Activated CD4-positive, alpha-beta T cell treated with anti-CD3 and anti-CD28 coated beads for 1 hour (primary cell): ENCODE results near the gene KCNK1.

Experiments
- DNase-seq: peaks from one replicate; pipeline ENCODE4 v3.0.0-alpha.2; 2020

Gene KCNK1

DNA sequence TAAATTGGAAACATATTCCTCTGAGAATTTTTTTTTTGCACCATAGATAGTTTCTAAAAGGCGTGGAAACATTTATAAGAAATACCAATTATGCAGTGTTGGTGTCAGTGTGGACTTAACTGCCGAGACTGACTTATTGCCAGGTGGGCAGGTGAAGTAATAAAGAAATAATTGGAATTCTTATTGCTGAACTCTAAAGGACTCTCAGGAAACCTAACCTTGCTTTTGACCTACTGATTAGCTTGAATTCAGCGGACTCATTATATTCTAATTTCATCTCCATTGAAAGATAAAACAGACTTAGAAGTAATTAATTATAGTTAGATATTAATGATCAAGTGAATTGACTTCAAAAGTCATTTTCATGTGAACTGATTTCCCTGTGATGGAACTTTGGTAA is 26.3 kb downstream of the KCNK1 start:
- DNase-seq, result no peak

DNA sequence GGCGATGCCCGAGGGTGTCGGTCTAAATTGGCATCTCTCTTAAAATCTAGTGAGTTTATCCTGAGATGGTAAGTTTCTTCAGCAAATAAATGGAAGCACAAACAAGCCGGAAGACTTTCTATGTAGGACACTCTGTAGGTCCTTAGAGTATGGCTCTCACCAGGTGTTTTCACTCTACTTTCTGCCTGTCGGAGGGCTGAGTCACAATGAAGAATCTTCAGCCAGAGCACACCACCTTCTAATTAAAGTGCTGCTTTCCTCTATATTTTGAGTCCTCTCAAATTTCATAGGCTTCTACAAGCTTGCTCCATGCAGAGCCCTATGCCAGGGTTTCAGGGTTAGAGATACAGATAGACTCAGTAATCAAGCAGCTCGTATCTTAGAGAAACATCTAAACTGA is 27.1 kb downstream of the KCNK1 start:
- no peak for DNase-seq

DNA sequence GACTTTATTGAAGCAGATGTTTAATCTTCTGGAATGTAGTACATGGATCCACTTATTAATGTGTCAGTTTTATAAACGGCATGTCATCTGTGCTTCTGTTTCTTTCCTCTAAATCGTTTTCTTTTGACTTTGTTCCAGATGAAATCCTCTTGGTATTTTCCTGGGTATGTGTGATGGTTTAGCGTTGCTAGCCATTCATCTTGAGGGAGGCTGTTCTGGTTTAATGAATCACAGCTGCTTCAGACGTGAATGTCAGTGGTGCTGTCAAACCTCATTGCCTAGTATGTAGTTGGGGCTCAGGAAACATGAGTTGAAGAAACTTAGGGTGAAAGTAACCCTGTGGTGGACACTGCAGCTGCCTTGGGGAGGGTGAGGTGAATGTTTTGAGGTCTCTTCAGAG is 33.2 kb downstream of the KCNK1 start:
- no peak for DNase-seq

DNA sequence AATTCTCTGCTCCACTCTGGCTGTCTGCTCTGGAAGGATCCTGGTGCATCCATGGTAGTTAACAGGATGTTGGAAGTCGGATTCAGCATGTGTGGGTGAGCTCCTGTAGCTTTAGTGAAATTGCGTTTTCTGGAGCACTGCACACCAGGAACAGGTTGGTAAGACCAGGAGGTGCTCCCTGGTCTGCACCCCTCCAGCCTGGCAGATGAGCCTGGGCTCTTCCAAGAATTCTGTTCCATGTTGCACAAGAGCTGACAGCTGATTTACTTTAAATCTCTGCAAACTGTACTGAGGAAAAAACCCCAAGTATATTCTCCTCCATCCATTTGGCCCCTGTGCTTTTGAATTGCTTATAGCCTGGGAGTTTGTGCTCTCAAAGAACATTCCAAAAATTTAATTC is 33.7 kb downstream of the KCNK1 start:
- DNase-seq, result no peak

DNA sequence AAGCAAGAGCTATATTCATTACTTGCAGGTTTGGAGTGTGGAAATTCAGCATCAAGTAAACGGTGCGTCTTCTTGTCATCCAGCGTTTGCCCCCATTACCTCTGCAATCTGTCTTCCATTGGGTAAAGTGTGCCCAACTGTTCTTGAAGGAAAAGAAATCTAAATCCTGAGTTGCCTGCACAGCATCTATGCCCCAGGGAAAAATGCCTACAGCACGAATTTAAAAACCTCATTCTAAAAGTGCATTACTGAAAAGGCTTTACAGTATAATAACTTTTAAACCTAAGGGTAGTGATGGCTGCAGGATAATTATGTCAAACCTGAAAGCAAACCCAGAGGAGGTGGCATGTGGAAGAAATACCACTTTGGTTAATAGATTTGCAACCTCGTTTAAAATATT is 37.2 kb downstream of the KCNK1 start:
- no peak for DNase-seq

DNA sequence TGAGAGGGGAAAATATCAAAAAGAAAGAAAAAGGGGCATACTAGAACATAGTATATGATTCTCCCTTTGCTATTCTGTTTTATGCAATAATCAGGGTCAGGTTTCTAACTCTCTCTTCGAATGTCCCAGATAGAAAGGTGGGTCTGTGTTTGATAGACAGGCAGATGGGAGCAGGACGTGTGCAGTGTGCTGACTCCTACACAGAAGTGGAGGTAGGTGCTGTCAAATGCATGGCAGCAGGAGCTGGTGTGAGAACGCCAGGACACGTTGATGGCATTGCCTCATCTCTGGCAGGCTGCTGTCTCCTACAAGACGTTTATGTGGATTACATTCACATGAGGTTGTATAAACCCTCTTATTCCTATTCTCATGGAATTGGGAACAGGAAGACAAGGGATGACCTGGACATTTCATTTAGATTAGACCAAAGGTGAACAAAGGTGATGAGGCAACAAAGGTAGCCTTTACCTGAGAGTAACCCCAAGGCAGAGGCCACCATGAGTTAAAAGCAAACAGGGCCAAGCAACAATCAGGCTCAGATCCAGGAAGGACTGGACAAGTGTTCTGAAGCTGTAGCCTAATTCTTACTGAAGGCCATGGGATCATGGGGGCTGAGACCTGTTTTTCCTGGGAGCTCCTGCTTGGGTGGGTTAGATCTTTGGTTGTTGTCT is 37.8 kb downstream of the KCNK1 start:
- DNase-seq, result no peak

DNA sequence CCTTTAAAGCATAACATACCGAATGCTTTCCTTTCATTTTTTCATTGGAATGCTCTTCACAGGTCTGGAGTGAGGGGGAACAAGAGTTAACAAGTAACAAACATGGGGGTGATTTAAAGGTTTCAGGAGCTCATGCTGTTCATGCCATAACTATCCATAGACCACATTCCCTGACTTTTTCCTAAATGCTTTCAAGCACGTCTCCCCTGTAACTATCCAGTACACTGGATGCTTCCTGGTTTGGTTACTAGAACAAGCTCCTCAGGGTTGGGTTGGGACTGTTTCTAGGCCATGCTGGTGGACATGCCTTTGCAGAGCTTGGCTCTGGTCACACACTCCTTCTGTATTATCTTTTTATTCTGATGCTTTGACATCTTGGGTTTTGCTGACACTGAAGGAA is 38.6 kb downstream of the KCNK1 start:
- no peak for DNase-seq

DNA sequence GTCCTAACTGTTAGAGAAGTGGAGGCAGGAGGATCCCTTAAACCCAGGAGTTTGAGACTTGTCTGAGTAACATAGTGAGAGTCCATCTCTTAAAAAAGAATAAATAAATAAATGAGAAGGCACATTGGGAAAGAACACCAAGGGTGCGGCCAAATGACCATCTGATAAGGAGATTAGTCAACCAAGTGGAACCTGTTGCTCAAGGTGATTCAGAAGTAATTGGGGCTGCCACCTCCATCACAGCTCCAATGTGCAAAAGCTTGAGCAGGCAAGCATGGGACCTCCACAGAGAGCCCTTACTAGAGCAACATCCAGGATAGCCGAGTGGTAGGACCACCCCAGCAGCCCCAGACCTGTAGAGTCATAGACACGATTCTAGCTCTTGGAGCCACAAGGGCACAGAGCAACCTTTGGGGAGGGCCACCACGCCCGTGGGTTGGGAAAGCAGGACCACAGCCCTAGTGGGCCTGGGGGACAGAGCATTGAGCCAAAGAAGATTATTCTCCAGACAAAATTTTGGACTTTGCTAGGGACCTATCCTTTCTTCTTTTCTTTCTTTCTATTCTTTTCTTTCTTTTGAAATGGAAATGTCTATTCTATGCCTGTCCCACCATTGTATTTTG is 40.9 kb downstream of the KCNK1 start:
- DNase-seq, result no peak

DNA sequence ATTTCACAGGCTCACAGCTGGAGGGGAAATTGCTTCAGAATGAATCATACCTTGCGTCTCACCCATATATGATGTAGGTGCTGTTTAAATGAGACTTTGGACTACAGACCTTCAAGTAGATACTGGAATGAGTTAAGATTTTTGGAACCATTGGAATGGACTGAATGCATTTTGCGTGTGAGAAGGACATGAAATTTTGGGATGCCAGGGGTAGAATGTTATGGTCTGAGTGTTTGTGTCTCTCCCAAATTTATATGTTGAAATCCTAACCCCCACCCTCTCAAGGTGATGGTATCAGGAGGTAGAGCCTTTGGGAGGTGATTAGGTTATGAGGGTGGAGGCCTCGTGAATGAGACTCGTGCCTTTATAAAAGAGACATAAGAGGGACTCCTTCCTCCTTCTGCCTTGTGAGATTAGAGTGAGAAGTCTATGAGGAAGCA is 41.4 kb downstream of the KCNK1 start:
- no peak for DNase-seq

DNA sequence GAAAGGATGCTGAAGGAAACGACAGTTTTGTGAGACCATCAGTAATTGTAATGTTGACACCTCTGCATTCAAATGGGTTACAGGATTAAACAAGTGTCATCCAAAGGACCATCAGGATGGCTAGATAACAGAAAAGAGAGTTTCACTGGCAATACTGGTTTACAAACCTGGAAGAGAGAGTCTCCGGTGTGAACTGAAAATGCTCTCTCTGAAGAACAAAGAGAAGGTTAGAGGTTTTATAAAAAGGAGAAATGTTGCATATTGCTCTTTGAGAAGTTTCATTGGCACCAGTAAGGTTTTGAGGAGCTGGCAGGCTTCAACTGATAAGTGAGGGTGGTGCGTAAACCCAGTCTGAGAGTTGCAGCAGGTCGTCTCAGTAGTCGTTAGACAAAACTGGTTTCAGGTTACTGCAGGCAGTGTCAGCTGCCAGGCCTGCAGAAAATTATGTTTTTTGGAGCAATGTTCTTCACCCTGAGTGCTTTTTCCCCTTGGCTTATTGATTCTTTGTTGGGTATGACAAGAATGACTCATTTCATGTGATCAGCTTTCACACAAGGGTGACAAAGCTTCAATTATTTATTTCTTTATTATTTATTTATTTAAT is 42.2 kb downstream of the KCNK1 start:
- no peak for DNase-seq

DNA sequence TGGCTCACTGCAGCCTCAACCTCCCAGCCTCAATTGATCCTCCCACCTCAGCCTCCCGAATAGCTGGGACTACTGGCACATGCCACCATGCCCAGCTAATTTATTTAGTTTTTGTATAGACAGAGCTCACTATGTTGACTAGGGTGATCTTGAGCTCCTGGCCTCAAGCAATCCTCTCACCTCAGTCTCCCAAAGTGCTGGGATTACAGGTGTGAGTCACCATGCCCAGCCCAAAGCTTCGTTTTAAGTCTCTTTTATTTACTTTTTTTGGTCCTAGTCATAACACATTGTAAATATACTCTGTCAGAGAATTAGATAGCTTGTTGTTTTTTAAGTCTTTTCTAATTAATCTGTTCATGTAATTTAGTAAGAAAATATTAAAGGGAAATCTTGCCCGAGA is 42.8 kb downstream of the KCNK1 start:
- no peak for DNase-seq

DNA sequence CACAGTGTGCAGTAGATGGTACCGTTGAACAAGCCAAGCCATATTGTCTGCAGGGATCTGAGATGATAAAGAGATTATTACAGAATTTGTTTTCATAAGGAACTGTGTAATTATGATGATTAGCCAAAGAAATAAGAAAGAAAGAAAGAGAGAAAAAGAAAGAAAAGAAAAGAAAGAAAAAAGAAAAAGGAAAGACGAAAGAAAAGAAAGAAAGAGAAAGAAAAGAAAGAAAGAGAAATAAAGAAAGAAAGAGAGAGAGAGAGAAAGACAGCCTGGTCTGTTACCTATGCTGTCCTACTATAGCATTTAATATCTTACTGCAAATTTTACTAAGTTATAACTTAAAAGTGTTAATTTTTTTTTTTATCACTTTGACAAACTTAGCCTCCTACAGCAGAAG is 43.6 kb downstream of the KCNK1 start:
- DNase-seq, result no peak

DNA sequence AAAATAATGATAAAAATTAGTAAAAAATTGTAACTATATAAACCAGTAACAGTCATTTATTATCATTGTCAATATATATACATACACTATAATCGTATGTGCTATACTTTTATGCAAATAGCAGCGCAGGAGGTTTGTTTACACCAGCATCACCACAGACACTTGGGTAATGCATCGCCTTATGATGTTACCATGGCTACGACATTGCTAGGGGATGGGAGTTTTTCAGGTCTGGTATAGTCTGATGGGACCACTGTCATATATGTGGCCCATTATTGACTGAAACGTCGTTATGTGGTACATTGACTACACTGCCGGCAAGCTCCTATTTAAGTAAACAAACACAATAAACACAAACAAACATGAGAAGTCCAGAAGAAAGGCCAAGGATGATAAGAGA is 45.6 kb downstream of the KCNK1 start:
- no peak for DNase-seq

DNA sequence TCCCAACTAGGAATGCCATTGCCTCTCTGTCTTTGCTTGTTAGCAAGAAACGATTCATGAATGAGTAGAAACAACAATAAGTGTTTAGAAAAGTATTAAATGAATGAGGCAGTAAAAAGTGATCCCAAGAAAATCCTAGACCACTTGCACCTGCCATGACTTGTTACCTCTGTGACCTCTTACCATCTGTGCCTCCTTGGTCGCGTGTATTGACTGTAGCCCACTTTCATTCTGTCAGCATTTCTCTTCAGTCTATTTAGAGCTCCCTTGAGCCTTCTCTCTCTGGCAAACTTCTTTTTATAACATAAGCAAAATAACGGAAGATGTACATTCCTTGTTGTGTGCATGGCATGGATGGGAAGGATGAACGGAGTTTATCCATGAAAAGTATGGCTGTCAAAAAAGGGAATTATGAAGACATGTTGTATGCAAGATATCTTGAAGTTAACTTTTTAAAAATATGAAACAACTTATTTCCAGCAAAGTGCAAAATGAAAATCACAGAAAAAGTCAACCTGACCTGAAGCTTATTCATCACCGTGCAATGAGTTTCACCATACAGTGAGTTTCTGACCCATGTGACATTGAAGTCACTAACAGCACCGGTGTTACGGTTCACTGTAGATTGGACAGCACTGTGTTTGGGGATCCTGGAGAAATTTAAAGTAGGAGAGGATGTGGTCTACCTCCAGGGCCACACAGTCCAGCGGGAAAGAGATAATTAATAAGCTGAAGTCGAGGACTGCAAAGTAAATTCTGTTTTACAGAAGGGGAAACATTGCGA is 47.7 kb downstream of the KCNK1 start:
- DNase-seq, result no peak

DNA sequence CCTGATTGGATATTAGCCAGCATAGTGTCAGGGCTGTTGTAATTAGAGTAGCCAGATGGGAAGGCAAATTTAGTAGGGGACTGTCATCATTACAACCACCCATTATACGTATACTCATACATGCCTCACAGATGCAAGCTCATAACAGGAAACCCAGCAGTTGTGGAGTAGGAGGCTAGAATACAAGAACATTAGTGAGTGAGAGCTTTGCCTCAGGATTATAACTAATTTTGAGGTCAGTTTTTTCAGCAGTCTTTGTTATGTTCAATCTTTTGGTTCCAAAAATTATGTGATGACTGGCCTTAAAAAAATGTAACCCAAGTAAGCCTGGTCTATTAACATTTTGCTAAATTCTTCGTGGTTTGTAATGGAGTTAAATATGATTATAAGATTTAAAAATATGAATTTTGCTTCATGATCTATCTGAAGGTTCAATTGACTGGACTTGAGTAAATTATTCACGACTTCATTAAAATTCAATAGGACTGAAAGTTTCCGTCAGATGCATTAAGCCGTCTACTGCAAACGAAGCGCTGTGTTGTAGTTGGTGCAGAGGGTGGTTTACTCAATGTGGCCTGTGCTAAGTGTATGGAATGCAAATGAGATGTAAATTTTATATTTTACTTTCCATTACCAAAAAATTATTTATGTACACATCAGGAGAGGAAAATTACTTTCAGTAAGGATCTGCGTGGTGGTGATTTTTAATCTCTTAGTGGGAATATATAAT is 48.8 kb downstream of the KCNK1 start:
- no peak for DNase-seq

DNA sequence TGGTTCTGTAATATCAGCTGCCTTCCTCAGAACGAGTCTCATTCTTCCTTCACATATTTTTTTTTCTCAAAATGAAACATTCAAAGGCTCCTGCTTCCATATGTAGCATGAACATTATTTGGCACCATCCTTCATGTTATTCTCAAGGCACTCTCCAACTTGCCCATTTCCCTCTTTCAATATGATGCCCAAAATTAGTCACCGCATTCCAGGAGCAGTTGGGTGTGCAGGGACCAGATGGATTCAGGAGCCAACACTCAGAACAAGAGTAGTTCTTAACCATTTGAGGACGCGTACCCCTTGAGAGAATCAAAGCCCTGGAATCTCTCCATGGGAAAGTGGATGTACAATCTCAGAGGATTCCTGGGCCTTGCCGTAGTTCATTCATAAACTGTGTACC is 50.3 kb downstream of the KCNK1 start:
- DNase-seq, result no peak

DNA sequence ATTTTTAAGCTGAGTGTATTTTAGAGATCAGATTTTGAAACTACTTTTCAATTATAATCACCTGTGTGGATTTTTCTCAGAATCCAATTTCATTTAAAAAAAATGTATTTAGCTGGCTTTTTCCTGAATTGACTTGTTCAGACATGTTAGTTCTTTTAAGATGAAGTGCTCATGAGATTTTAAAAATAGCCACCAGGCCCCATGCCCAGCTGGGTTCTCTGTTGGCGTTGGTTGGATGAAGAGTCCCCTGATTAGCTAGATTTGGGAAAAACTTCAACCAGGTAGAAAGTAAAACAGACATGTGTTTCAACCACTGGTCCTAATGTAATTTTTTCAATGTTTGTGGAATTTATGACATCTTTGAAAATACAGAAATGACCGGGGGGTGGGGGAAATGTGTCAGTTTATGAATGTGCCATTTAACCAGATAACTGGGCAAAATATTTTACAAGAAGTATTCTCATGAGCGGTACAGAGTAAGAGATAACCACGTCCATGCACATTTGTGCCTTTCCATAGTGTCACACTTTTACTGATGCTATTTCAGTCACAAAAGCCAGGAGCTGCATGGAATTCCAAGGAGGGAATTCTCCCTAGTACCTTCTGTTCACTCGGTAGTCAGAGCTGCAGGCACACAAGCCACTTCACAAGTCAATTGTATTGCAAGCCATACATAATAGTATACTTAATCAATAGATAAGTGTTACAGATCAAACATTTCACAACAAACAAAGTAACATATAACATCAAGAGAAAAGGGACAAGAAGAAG is 51.1 kb downstream of the KCNK1 start:
- no peak for DNase-seq

DNA sequence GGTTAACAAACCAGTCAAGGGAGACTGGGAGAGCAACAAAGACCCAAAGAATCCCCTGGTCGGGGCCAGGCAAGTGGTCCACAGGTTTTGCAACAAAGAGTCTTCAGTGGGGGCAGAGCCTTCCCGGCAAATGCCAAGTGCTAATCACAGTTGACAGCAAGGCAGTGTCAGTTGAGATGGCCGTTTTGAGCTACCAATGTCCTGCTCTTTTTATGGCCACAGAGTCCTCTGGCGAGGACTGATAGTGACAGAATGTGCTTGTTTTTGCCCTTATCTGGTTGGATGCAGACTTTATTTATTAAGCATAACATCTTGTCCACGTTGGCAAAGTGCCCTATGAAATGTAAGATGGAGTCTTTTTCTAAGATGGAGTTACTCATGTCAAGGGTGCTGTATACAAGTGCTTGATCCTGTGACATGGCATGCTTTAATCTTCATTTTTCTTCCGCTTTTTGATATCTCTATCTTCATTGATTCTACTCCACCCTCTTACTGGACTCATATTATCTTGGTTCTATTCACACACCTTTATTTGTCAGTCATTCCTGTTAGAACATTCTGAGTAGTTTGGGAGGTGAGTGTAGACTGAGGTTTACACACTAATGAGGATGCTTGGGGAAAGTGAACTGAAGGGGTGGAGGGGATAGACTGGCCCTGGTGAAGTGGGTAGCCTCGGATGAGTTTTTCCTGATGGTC is 51.8 kb downstream of the KCNK1 start:
- DNase-seq, result no peak

DNA sequence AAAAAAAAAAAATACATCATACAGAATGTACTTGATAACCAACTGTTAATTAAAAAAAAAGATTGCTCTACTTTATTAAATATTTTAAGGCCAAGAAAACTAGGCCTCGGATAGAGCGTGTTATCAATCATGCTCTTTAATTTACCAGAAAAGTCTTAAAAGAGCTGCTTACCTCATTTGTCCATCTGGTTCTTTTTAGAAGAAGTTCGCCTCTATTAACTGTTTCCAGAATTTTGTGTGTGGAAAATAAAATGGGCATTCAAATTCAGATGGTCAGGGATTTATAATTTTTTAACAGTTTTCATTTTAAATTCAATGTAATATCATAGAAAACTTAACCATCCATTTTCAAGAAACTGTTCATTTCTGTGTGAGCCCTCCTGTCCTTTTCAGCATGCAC is 53.8 kb downstream of the KCNK1 start:
- no peak for DNase-seq

DNA sequence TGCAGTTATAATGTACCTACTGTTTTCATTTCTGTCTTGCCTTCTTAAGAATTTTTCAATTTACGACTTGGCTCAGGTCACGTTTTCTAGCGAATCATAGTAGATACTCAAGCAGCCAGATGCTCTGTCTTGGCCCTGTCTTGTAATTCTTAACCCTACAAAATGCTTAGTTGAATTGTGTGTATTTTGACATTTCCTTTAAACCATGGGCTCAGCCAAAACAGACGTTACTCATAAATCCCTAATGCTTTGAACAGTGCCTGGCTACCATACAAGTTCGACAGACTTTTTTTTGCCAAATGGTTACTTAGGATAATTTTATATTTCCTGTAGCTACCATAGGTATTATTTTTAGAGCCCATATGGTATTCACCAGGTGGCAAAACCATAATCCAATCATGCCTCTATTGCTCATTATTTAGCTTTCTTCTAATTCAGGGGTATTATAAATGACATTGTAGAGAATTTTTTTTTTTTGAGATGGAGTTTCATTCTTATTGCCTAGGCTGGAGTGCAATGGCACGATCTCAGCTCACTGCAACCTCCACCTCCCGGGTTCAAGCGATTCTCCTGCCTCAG is 54.3 kb downstream of the KCNK1 start:
- DNase-seq, result no peak

DNA sequence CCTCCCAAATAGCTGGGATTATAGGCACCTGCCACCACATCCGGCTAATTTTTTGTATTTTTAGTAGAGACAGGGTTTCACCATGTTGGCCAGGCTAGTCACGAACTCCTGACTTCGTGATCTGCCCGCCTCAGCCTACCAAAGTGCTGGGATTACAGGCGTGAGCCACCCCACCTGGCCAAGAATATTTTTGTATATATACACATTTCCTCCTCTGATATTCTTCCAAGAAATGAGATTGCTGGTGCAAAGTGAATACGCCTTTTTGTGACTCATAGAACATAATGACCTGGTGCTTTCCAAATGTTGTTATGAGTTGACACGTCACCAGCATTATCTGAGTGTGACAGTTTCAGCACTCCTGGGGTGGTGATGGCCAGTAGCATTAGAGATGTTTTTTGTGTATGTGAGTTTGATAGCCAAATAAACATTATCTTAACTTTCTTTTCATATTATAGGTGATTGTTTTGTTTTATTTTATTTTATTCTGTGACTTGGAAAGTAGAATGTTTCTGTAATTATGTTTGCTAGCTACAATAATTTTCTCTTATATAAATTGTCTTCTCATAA is 54.9 kb downstream of the KCNK1 start:
- DNase-seq, result no peak
